Stimulated activated CD4-positive, alpha-beta T cell treated with anti-CD3 and anti-CD28 coated beads, TNF-alpha, amount 100 ng/mL, for 24 hours (primary cell): ENCODE results near the gene DMRT1.

Experiments
- DNase-seq, 3 experiments: peaks; one replicate each; pipeline ENCODE4 v3.0.0-alpha.2; 2020; ENCODE audit warnings: low read depth in 3 of 3

DMRT1 gene

DNA sequence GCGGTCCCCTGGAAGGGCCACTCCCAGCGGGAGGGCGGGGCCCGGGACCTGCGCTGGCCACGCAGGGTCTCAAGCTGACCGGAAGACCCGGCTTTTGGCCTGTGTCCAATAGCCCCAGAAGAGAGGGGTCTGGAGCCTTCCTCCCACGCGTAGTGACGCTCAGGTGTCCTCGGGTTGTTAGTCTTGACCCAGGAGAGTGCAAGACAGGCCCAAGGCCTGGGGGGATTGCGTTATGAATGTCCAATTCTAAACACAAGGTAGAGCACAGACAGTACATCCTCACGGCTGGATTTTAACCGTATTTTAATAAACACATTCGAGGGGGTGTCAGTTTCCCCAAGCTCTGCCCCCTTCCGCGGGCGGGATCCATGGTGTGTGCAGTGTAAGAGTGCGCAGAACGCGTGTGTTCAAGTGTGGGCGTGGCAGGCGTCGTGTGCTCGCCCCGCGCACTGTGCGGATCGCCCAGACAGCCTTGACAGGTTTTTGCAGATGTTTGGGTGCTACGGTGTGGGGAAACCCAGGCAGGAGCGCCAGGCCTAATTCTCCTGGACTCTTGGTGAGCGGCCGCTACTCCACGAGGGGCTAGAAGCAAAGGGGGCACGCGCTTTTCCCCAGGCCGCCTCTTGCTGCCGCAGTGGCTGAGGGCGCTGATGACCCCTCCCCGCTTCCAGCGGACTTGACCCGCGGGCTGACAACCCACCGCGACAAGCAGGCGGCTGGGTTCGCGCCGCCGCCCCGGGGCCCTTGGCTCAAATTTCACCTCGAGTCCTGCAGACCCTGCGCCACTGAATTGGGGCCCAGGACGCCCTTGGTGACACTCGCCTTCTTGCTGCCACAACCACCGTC, 128.9 kb downstream of the DMRT1 start:
- no peak for DNase-seq

DNA sequence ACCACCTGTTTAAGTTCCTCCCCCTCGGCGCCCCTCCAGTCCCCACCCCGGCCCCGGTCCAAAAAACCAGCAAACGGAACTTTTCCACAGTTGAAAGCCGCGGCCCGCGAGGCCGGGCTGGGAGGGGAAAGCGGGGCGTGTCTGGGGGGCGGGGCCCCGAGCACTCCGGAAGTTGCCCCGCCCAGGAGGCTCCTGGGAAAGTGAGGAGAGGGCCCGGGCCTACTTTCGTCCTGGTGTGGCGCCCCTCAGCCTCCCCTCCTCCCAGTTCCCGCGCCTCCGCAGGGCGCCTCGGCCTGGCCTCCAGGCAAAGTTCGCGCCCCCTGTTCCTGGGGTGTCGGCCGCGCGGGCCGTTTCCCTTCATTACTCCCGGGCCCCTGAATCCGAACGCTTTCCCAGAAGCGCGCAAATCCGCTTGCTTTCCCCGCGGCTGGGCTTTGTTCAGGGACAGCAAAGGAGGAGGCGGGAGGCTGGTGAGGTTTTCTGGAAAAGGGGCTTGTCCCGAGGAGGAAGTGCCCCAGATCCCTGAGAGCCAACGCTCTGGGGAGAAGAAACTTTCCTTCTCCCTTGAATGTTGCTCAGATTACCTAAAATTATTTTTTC, 130.5 kb downstream of the DMRT1 start:
- DNase-seq, result no peak

DNA sequence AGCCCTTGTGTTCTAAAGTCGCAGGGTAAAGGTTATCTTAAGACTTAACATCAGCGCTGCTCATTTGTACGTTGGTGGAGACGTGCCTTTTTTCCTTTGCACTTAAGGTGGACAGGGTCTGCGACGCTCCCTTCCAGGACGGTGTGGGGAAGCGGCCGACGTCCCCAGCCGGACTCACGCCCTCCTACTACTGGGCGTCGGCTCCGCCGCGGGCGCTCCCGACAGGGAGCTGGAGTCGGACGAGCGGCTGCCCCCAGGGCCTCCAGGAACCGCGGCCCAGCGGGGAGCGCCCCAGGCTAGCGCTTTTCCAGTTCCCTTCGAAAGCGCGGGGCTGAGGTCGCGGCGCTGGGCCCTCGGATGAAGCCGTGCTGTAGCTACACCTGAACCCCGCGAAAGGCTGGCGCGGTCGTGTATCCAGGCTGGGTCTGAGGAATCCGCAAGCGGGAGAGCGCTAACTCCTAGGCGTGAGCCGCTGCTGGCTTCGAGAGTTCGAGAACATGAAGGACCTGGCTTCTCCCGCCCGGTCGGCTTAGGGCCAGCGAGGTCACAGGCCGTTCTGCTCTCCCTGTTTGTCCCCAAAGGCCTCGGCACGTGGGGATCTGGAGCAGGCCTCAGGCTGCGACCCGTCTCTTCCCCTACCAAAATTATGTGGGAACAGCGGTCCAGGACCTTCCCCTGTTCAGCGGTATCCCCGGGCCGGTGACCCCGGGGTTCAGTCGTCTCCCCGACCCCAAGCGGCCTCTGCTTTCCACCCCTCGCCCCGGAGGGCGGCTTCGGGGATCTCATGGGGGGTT, 131.2 kb downstream of the DMRT1 start:
- DNase-seq, result no peak

GRCh38 chr9:973295-973834, 131.9 kb downstream of the DMRT1 start:
- no peak for DNase-seq

DNA sequence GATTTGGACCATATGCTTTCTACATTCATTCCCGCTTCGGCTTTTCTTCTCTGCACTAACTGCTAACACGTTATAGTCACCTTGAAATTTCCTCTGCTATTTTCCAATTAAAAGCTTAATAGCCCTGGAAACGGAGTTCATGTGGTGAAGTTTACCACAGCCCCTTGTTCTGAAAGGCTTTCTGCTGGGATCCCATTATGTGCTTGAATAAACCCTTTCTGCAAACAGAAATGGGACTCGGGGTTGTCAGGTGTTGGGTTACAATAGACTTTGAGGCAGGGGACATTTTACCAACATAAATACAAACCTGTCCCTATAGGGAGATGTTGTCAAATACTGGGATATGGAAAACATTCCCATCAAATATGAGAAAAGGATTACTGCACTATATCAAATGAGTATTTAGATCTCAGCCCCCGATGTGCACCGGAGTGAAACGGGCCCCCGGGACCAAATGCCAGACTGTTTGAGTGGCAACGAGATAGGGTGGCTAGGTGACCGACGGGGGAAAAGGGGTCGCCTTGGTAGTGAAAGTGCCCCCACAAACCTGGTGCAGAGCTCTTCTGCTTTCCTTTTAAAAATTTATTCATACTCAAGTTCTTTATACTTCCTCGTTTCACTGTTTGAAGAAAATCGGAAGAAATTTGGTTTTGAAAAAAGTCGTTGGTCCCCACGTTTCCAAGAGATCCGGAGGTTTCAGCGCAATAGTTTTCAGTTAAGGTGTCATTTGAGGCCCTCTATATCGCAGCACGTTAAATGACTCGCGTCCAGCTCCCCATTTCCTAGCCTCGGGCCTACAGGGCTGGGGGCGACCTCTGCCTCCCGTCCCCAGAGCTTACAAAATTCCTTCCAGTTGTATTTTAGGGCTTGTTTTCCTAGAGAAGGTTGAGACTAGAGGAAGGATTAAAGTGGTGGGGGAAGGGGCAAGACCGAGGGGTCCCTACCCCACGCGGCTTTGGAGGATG, 132.8 kb downstream of the DMRT1 start:
- DNase-seq, result no peak

DNA sequence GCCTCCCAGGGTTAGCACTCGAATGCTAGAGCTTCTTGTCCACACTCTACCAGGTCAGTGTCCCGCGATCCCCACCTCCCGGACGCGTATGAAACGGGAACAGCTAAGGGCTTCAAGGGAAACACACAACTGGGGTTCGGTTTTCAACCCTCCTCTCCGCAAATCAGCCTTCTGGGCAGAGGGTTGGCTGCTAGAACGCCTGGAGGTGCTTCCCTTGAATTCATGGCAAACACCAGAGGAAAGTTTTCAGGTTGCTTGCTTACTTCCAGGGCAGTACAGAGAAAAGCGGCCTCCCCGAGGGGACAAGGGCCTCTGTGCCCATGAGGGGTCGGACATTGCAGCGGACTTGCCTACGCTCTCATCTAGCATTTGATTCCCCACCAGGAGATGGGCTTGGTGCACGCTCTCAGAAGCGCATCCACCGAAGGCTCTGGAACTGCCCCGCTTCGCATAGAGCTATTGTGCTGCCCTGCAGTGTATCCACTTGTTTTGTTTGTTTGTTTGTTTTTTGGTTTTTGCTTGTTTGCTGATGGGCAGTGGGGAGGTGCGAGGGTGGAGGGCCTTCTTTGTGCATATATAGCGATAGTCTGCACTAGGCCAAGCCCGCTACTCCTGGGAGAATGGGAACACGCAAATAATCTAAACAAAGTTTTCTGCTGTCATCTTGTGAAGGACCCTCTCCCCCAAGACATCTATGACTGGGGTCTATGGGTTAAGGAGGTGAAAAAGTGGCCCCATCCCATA, 133.7 kb downstream of the DMRT1 start:
- no peak for DNase-seq

- DNase-seq, result no peak
These were observed 134.3 kb downstream of the DMRT1 start for GRCh38 chr9:975740-976257.

DNA sequence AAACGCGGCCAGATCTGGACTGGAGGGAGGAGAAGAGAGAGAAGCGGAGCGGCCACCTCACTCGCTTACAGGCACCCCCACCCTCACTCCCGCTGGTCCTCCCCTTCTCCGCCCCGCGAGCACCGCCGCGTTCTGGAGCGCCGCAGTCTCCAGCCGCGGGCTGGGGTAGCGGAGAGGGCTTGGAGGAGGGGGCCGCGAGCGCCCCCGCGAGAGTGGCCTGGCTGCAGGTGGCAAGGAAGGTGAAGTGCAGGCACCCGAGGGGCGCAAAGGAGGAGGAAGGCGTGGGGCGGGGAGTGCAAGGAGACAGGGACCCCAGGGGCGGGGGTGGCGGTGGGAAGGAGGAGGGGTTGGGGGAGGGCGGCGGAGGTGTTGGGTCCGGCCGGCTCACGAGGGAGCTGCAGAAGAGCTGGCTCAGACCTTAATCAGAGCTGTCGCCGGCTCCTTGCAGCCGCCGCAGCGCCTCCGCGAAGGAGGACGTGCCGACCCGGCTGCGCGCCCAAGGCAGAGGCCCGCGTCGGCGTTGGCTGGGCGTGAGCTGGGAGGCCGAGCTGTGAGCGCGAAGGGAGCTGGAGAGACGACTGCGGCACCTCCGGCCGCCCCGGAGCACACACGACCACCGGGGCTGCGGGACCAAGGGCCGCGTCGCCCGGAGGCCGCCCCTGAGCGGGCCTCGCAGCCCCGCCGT, 134.9 kb downstream of the DMRT1 start, which contains the start of gene DMRT3:
Gene DMRT3 (plus strand): TSS at position 398 of the 685 bp plus-strand sequence. CDS start 347 bp downstream, outside the sequence.
- no peak for DNase-seq

DNA sequence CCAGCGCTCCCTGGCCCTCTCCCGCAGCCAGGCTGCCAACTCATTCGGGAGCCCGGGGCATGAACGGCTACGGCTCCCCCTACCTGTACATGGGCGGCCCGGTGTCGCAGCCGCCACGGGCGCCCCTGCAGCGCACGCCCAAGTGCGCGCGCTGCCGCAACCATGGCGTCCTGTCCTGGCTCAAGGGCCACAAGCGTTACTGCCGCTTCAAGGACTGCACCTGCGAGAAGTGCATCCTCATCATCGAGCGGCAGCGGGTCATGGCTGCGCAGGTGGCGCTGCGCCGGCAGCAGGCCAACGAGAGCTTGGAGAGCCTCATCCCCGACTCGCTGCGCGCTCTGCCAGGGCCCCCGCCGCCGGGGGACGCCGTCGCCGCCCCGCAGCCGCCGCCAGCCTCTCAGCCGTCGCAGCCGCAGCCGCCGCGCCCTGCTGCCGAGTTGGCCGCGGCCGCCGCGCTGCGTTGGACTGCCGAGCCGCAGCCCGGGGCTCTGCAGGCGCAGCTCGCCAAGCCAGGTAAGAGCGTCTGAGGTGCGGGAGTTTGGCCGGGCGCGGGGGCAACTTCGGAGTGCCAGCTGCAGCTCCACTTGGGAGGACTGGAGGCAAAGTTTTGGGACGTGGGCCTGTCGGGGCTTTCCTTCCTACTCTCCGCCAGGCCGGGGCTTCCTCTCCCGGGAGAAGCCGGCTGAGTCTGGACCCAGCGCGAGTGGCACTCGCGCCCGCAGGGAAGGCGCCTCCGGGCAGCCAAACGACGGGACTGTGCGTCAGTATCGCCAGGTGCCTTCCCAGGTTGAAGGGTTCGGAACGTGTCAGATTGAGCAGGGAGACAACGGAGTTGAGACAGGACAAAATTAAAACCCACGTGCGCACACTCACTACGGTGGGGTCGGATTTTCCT, 135.7 kb downstream of the DMRT1 start:
- DNase-seq, result no peak

GRCh38 chr9:977838-978830, 136.6 kb downstream of the DMRT1 start:
- no peak for DNase-seq

DNA sequence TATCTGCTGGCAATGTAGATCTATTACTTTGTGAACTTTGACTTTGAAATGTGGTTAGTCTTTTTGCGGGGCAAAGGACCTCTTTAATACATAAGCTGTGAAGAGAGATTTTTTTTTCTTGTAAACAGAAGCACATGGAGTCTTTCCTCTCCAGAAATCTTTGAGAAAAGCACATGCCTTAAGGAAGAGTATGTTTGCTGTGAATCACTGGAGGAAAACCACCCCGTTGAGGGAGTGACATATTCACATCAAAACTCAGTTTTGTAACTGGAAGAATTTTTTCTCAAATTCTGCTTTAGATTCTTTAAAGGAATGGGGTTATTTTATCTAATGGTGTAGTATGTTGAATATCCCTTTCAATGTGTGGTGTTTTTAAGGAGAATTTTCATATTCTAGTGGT, 138.5 kb downstream of the DMRT1 start:
- DNase-seq, result no peak

GRCh38 chr9:980640-981039, 139.1 kb downstream of the DMRT1 start:
- no peak for DNase-seq

DNA sequence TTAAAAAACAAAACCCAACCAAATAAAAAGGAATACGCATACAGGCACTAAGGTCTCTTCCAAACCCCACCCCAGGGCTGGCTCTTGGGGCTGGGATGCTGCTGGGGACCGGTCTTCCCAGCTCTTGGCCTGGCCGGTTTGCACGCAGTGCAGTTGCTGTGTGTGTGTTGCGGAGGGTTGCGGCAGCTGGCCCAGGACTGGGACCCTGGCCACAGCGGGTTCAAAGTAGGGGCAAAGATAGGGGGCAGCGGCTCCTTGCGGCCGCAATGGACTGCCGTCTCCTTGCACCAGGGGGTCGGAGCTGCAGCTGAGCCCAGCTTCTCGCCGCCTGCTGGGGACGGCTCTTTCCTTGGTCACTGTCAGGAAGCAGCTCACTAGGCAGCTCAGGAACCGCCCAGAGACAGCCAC, 140.0 kb downstream of the DMRT1 start:
- DNase-seq, result no peak

GRCh38 chr9:982394-983230, 141.1 kb downstream of the DMRT1 start:
- DNase-seq, result no peak

- no peak for DNase-seq
These were observed 152.5 kb downstream of the DMRT1 start for GRCh38 chr9:994005-994404.

- DNase-seq, result no peak
These were observed 153.7 kb downstream of the DMRT1 start for GRCh38 chr9:995192-995591.
